GM23248 (cell line): ENCODE measurements around the gene TMEM98. TPM values are rescaled to one million over a fixed set of nuclear protein-coding genes. Genes with fewer than 3 reads are reported as not detected.
"Not testable (repeated sequence)": the region's sequence is repeated elsewhere in the genome, so short reads cannot be mapped to it uniquely, and the experiment has no call there.

ENCODE experiments used
- DNase-seq: peaks from one replicate; pipeline ENCODE4 v3.0.0-alpha.2; 2015
- H2AFZ ChIP-seq: fragments of 200-600 bp; sonication (generic); 2 replicates; pipeline ENCODE4 v1.6.1; 2016; ENCODE audit warnings: antibody characterized with exemption
- H3F3A ChIP-seq: fragments of 200-600 bp; sonication (generic); 2 replicates; pipeline ENCODE4 v1.6.1; 2016; ENCODE audit warnings: mild to moderate bottlenecking, antibody characterized with exemption, mixed run types; ENCODE audit not compliant: insufficient read depth
- H3K27ac ChIP-seq: fragments of 200-600 bp; sonication (generic); 2 replicates; pipeline ENCODE4 v1.5.1; 2016; ENCODE audit warnings: mild to moderate bottlenecking
- H3K27me3 ChIP-seq: fragments of 200-600 bp; sonication (generic); replicated peaks from 2 replicates; pipeline ENCODE4 v1.6.1; 2016; ENCODE audit warnings: mild to moderate bottlenecking; ENCODE audit not compliant: insufficient read depth
- H3K36me3 ChIP-seq: fragments of 200-600 bp; sonication (generic); 2 replicates; pipeline ENCODE4 v1.6.1; 2016; ENCODE audit warnings: low read depth, mild to moderate bottlenecking
- H3K4me1 ChIP-seq: fragments of 200-600 bp; sonication (generic); 2 replicates; pipeline ENCODE4 v1.6.1; 2016; ENCODE audit warnings: mild to moderate bottlenecking; ENCODE audit not compliant: insufficient read depth
- H3K4me2 ChIP-seq: fragments of 200-600 bp; sonication (generic); one replicate; pipeline ENCODE4 v1.6.1; 2016; ENCODE audit warnings: mild to moderate bottlenecking; ENCODE audit not compliant: unreplicated experiment
- H3K4me3 ChIP-seq: fragments of 200-600 bp; sonication (generic); 2 replicates; pipeline ENCODE4 v1.5.1; 2016; ENCODE audit warnings: mild to moderate bottlenecking
- H3K79me2 ChIP-seq: fragments of 200-600 bp; sonication (generic); 2 replicates; pipeline ENCODE4 v1.6.1; 2016; ENCODE audit warnings: mild to moderate bottlenecking; ENCODE audit not compliant: insufficient read depth
- H3K9ac ChIP-seq: fragments of 200-600 bp; sonication (generic); 2 replicates; pipeline ENCODE4 v1.6.1; 2016; ENCODE audit warnings: mild to moderate bottlenecking
- H3K9me2 ChIP-seq: fragments of 200-600 bp; sonication (generic); 2 replicates; pipeline ENCODE4 v1.6.1; 2016; ENCODE audit warnings: mixed run types, mild to moderate bottlenecking, moderate library complexity; ENCODE audit not compliant: insufficient read depth
- H3K9me3 ChIP-seq: fragments of 200-600 bp; sonication (generic); one replicate; pipeline ENCODE4 v1.6.1; 2017; ENCODE audit warnings: low read depth
- H4K20me1 ChIP-seq: fragments of 200-600 bp; sonication (generic); 2 replicates; pipeline ENCODE4 v1.6.0; 2016; ENCODE audit not compliant: insufficient read depth
- EZH2 ChIP-seq: fragments of 200-600 bp; sonication (generic); IDR thresholded peaks from 2 replicates; pipeline ENCODE4 v1.6.1; 2018; ENCODE audit warnings: antibody characterized with exemption, mild to moderate bottlenecking; ENCODE audit not compliant: insufficient read depth, poor library complexity, severe bottlenecking
- EZH2phosphoT487 ChIP-seq: fragments of 200-600 bp; sonication (generic); IDR thresholded peaks from 2 replicates; pipeline ENCODE4 v1.6.1; 2018; ENCODE audit warnings: antibody characterized with exemption, moderate library complexity, mild to moderate bottlenecking, low read depth; ENCODE audit not compliant: insufficient read depth
- WGBS, 2 experiments: methylation state at CpG; one replicate each; pipeline ENCODE4 v1.1.6; 2015 to 2017; ENCODE audit warnings: low lambda C conversion rate in 2 of 2, low coverage in 1 of 2; ENCODE audit errors: missing lambda C conversion rate in 2 of 2; 5-methylcytosine and 5-hydroxymethylcytosine counted together
- in situ Hi-C: fragments of 300-500 bp; cut with MboI; formaldehyde crosslinking; loops from 2 replicates; pipeline ENCODE4 v1.15.0; 2020
- polyA plus RNA-seq: library from polyadenylated mRNA; unstranded; fragments of >200 nt; fragmentation: Nextera tagmentation; extraction: Ambion mirVana; gene quantifications from 2 replicates; pipeline ENCODE4 v1.2.1, GENCODE V29; 2016
- total RNA-seq: library from RNA; depleted of rRNA; stranded (reverse); fragments of >200 nt; shearing (Covaris generic); gene quantifications from 2 replicates; pipeline ENCODE4 v1.2.3, GENCODE V29; 2014

The TMEM98 gene
- total and polyA plus RNA-seq, 2 experiments from 2014 or later: 148 to 153 TPM

GRCh38 chr17:32916134-32916533 is 11.8 kb upstream of the TMEM98 start:
- 67 to 71% methylated on average over 3 of the region's 3 CpGs for WGBS, 2 experiments
- Histone ChIP-seq H3F3A (peaks cover 17% of the 10 kb centered on the region), H3K4me1 (peaks cover 12% of the 10 kb centered on the region), H3K9me2 (no peaks in the 10 kb centered on the region), H2AFZ (no peak overlapping the region), H3K79me2 (no peaks in the 10 kb centered on the region), H4K20me1 (no peaks in the 10 kb centered on the region), H3K4me3 (no peak overlapping the region), H3K36me3 (no peaks in the 10 kb centered on the region), H3K9me3 (no peaks in the 10 kb centered on the region), H3K9ac (no peak overlapping the region), H3K27me3 (no peaks in the 10 kb centered on the region), H3K27ac (no peak overlapping the region), H3K4me2 (no peak overlapping the region)
- in situ Hi-C loops: loop anchor here (25.0 kb wide), 1 partner anchor 254 kb away; no protein-coding TSS in a partner anchor
- no peak for TF ChIP-seq EZH2phosphoT487
- TF ChIP-seq EZH2: no peak
- no peak for DNase-seq

GRCh38 chr17:32917081-32917480 is 10.9 kb upstream of the TMEM98 start:
- Histone ChIP-seq H3K27ac (no peak overlapping the region), H3K9me3 (no peaks in the 10 kb centered on the region), H3K79me2 (no peaks in the 10 kb centered on the region), H3F3A (peaks cover 8% of the 10 kb centered on the region), H3K4me3 (no peak overlapping the region), H3K9ac (no peak overlapping the region), H3K4me2 (no peak overlapping the region), H3K27me3 (no peaks in the 10 kb centered on the region), H4K20me1 (no peaks in the 10 kb centered on the region), H3K36me3 (no peaks in the 10 kb centered on the region), H2AFZ (no peak overlapping the region), H3K9me2 (no peaks in the 10 kb centered on the region), H3K4me1 (peaks cover 5% of the 10 kb centered on the region)
- DNase-seq: peak; percentile 13
- in situ Hi-C loops: loop anchor here (25.0 kb wide), 1 partner anchor 255 kb away; no protein-coding TSS in a partner anchor
- TF ChIP-seq EZH2phosphoT487 (no peak), EZH2 (no peak)

GRCh38 chr17:32917842-32918241 is 10.1 kb upstream of the TMEM98 start:
- H4K20me1 ChIP-seq: no peaks in the 10 kb centered on the region
- H3K4me3 ChIP-seq: no peak overlapping the region
- H3K79me2 ChIP-seq: no peaks in the 10 kb centered on the region
- no peaks in the 10 kb centered on the region for H3K36me3 ChIP-seq
- WGBS, 2 experiments: 75 to 85% methylated on average over 5 of the region's 5 CpGs
- no peaks in the 10 kb centered on the region for H3K9me3 ChIP-seq
- no peak overlapping the region for H3K4me2 ChIP-seq
- no peaks in the 10 kb centered on the region for H3K4me1 ChIP-seq
- H3K27me3 ChIP-seq: no peaks in the 10 kb centered on the region
- H3K9me2 ChIP-seq: no peaks in the 10 kb centered on the region
- no peak overlapping the region for H3K27ac ChIP-seq
- TF ChIP-seq EZH2: no peak
- no peak for TF ChIP-seq EZH2phosphoT487
- H3F3A ChIP-seq: peaks cover 2% of the 10 kb centered on the region; the same call in 1 of the 2 replicates
- H3K9ac ChIP-seq: no peak overlapping the region
- no peak overlapping the region for H2AFZ ChIP-seq
- no peak for DNase-seq
- in situ Hi-C loops: loop anchor here (25.0 kb wide), 1 partner anchor 256 kb away; no protein-coding TSS in a partner anchor

- H3K4me3 ChIP-seq, H3K4me2 ChIP-seq, H3K27me3 ChIP-seq, H3K36me3 ChIP-seq, DNase-seq, H3K9me2 ChIP-seq, H3K27ac ChIP-seq, H2AFZ ChIP-seq, H3K79me2 ChIP-seq, H3K9ac ChIP-seq, H4K20me1 ChIP-seq, H3F3A ChIP-seq, H3K4me1 ChIP-seq, H3K9me3 ChIP-seq: not testable (repeated sequence)
- 73 to 74% methylated on average over 4 of the region's 4 CpGs for WGBS, 2 experiments
- in situ Hi-C loops: loop anchor here (25.0 kb wide), 1 partner anchor 258 kb away; no protein-coding TSS in a partner anchor
Measured at GRCh38 chr17:32919876-32920275, 8.1 kb upstream of the TMEM98 start.

- Histone ChIP-seq H3K9ac (no peak overlapping the region), H3K9me3 (no peaks in the 10 kb centered on the region), H3K79me2 (no peaks in the 10 kb centered on the region), H2AFZ (no peak overlapping the region), H3K4me3 (no peak overlapping the region), H3K4me2 (no peak overlapping the region), H3K27me3 (no peaks in the 10 kb centered on the region), H3K36me3 (no peaks in the 10 kb centered on the region), H3K27ac (no peak overlapping the region), H3K4me1 (no peaks in the 10 kb centered on the region), H4K20me1 (no peaks in the 10 kb centered on the region), H3K9me2 (no peaks in the 10 kb centered on the region), H3F3A (no peaks in the 10 kb centered on the region; the same call in 1 of the 2 replicates)
- 74 to 78% methylated on average over 8 of the region's 8 CpGs for WGBS, 2 experiments
- no peak for DNase-seq
- TF ChIP-seq EZH2phosphoT487: no peak
- TF ChIP-seq EZH2: no peak
- in situ Hi-C loops: loop anchor here (25.0 kb wide), 1 partner anchor 258 kb away; no protein-coding TSS in a partner anchor
Measured at GRCh38 chr17:32920293-32920692, 7.7 kb upstream of the TMEM98 start.
